Measurements from ENCODE around the gene TTLL11.

Gene TTLL11

DNA sequence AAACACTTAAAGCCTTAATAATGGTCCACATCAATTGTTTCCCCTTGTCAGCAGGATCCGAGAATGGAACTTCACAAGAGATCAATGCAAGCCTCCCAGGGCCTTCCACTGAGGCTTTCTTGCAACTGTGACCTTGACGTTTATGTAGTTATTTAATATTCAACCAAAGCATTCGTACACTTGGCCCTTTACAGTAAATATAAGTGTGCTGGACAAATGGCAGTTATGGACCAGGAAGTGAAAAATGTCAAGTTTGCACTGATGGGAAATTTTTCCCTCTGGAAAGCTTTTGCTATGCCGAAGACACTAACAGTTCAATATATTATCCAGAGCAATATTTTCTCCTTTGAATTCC is 101.8 kb downstream of the TTLL11 start:
- TF ChIP-seq, protein P1, sequence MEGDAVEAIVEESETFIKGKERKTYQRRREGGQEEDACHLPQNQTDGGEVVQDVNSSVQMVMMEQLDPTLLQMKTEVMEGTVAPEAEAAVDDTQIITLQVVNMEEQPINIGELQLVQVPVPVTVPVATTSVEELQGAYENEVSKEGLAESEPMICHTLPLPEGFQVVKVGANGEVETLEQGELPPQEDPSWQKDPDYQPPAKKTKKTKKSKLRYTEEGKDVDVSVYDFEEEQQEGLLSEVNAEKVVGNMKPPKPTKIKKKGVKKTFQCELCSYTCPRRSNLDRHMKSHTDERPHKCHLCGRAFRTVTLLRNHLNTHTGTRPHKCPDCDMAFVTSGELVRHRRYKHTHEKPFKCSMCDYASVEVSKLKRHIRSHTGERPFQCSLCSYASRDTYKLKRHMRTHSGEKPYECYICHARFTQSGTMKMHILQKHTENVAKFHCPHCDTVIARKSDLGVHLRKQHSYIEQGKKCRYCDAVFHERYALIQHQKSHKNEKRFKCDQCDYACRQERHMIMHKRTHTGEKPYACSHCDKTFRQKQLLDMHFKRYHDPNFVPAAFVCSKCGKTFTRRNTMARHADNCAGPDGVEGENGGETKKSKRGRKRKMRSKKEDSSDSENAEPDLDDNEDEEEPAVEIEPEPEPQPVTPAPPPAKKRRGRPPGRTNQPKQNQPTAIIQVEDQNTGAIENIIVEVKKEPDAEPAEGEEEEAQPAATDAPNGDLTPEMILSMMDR (conservative IDR thresholded peaks at IDR 0.05; ENCODE audit: control insufficient read depth, insufficient read depth, low read depth, low read length): no peak
- DNase-seq (ENCODE audit: low read depth): no peak

DNA sequence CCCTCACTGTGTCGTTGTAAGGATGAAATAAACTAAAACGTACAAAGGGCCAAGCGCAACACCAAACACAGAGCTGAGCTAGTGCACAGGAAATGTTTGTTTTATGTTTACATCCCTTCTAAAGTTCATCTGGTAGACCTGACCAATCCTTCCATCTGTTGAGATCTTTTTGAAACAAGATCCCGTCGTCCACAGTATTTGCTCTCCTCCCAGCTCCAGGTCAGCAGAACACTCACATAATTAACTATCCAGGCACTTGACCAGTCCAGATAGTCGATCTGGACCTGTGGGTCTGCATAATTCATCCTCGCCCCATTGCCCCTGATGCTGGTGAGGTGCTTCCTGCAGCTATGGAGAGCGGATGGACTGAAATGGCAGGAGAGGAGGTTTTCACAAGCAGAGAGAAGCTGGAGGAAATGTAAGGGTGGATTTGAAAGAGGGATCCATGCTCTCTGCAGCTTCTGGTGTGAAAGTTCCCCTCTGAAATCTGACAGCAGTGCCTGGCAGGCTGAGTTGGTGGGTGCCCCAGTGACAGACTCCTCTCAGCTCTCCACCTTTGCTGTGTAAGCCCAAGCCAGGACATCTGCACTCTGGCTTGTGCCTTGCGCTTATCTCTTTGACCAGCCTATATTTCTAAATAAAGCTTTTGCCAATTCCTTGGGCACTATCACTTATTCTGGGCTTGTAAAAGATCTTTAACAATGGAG is 102.4 kb downstream of the TTLL11 start:
- no peak for DNase-seq (ENCODE audit: low read depth)
- no peak overlapping the region for H3K4me3 ChIP-seq (ENCODE audit: control insufficient read depth, low read depth, low read length)
- TF ChIP-seq, protein P1 (conservative IDR thresholded peaks at IDR 0.05; ENCODE audit: control insufficient read depth, insufficient read depth, low read depth, low read length): no peak

More for the DNA sequence above, 101.8 kb downstream of the TTLL11 start:
- H3K4me3 ChIP-seq (ENCODE audit: control insufficient read depth, low read depth, low read length): no peak overlapping the region

DNA sequence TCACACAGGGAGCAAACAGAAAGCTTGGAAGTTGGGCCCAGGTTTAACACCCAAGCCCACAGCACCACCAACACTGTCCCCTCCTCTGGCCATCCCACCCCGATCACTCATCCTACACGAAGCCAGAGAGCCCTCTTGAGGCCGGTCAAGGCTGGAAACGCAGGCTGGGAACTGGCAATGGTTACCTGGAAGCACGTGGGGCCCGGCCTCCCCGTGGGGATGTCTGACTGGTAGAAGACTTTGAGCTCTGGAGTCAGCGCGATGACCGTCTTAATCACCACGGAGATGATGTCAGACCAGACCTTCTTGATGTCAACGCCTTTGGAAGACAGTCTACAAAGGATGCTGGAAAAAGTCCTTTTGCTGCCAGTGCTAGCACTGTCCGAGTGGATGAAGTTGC is 104.1 kb downstream of the TTLL11 start:
- no peak for DNase-seq (ENCODE audit: low read depth)
- TF ChIP-seq, protein P1 (conservative IDR thresholded peaks at IDR 0.05; ENCODE audit: control insufficient read depth, insufficient read depth, low read depth, low read length): no peak
- H3K4me3 ChIP-seq (ENCODE audit: control insufficient read depth, low read depth, low read length): no peak overlapping the region

DNA sequence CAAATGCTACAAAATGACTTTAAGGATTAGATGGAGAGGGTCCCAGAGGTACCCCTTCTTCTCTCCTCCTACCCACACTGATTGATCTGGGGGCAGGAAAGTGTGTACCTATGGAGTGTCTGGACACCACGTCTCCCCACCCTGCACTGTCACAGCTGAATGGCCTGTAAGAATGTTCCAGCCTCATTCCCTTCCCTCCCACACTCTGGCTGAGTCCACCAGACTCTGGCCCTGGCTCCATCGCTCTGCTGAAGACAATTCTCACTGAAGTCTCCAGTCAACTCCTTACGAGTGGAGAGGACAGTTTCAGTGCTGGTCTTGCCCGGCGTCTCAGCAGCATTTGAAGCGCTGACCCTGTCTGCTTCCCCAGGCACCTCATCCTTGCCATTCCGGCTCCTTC is 105.8 kb downstream of the TTLL11 start:
- TF ChIP-seq, protein P1 (conservative IDR thresholded peaks at IDR 0.05; ENCODE audit: control insufficient read depth, insufficient read depth, low read depth, low read length): no peak
- no peak overlapping the region for H3K4me3 ChIP-seq (ENCODE audit: control insufficient read depth, low read depth, low read length)
- DNase-seq (ENCODE audit: low read depth): no peak

DNA sequence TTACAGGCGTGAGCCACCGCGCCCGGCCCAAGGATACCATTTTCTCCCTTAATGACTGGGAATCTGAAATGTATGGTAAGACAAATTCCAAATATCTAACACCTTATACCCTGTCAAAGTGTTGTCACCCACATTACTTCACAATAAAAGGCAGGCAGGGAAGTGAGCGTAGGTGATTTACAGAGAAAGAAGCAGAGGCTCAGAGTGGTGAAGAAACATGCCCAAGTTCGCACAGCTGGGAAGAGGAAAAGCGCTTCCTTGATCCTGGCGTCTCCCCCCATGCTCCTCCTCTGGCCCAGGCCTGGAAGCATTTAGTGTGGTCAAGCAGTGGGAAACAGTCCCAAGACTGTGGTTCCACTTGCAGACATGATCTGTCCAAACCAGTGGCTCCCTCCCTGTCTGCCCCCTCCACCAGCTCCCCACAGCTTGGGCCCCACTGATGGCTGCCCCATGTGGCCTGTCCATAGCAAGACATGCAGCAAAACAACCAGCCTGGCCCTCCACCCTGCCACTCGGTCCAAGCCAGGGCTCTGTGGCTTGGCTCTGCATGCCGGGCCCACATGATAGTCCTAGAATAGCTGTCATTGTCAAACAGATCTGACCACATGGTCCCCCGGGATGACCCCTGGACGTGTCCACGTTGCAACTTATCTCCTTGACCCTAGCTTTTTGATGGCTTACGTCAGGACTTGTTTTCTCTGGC is 107.2 kb downstream of the TTLL11 start:
- H3K4me3 ChIP-seq (ENCODE audit: control insufficient read depth, low read depth, low read length): no peak overlapping the region

GRCh38 chr9:121984726-121985402 is 108.2 kb downstream of the TTLL11 start:
- TF ChIP-seq, protein P1 (conservative IDR thresholded peaks at IDR 0.05; ENCODE audit: control insufficient read depth, insufficient read depth, low read depth, low read length): no peak
- H3K4me3 ChIP-seq (ENCODE audit: control insufficient read depth, low read depth, low read length): no peak overlapping the region
- DNase-seq (ENCODE audit: low read depth): peak; percentile 89

More for the DNA sequence above, 107.2 kb downstream of the TTLL11 start:
- TF ChIP-seq, protein P1 (conservative IDR thresholded peaks at IDR 0.05; ENCODE audit: control insufficient read depth, insufficient read depth, low read depth, low read length): no peak
- DNase-seq (ENCODE audit: low read depth): no peak

Data from fibroblast of mammary gland (primary cell).